B cell (primary cell): ENCODE measurements around the gene GPR37L1. TPM values are rescaled to one million over a fixed set of nuclear protein-coding genes. Genes with fewer than 3 reads are reported as not detected.

Source experiments
- ATAC-seq: fragments of 200-7000 bp; cut with Tn5 transposase; one replicate; pipeline ENCODE4 v1.10.0; 2021; ENCODE audit warnings: low read depth, mild to moderate bottlenecking, moderate number of reproducible peaks, moderate library complexity
- CTCF ChIA-PET: fragments of 350-600 bp; sonication (Branson Sonifier 250); formaldehyde crosslinking; loops from one replicate; lab custom pipeline; 2021; ENCODE audit warnings: antibody characterized with exemption, inconsistent platforms; lab: Charles Lee
- POLR2A ChIA-PET: fragments of 350-600 bp; sonication (Branson Sonifier 250); formaldehyde crosslinking; loops from one replicate; lab custom pipeline; 2021; ENCODE audit warnings: antibody characterized with exemption; lab: Charles Lee
- DNase-seq: peaks from one replicate; pipeline ENCODE4 v3.0.0; 2013
- H2AFZ ChIP-seq: 2 replicates; pipeline ENCODE4 v1.6.1; 2012; ENCODE audit warnings: mild to moderate bottlenecking, low read depth, low read length; ENCODE audit not compliant: insufficient read depth, poor library complexity, severe bottlenecking
- H3K27ac ChIP-seq, 2 donors: 1 replicate in 1 of 2; 2 replicates in 1 of 2; pipeline ENCODE4 v1.5.1; 2012 to 2013; ENCODE audit warnings: low read length in 2 of 2, mild to moderate bottlenecking in 2 of 2, moderate library complexity in 1 of 2
- H3K27me3 ChIP-seq, 4 experiments: fragments of 200-600 bp in 1 of 4; sonication (generic) in 1 of 4; replicated peaks in 1 of 4; 1 replicate in 2 of 4; 2 replicates in 2 of 4; pipeline versions ENCODE4 v1.6.1 to v1.7.0; 2013 to 2016; ENCODE audit warnings: low read length in 3 of 4, mild to moderate bottlenecking in 2 of 4, mixed read lengths in 1 of 4, moderate library complexity in 1 of 4; ENCODE audit not compliant: insufficient read depth in 4 of 4, control insufficient read depth in 3 of 4; ENCODE audit errors: control extremely low read depth in 1 of 4
- H3K36me3 ChIP-seq, 2 experiments: replicated peaks in 1 of 2; 1 replicate in 1 of 2; 2 replicates in 1 of 2; pipeline versions ENCODE4 v1.6.1 to v1.7.1; 2013; ENCODE audit warnings: low read length in 1 of 2; ENCODE audit not compliant: insufficient read depth in 2 of 2, control insufficient read depth in 1 of 2; ENCODE audit errors: control extremely low read depth in 1 of 2, extremely low read depth in 1 of 2
- H3K4me1 ChIP-seq, 2 donors: fragments of 200-600 bp in 1 of 2; sonication (generic) in 1 of 2; 1 replicate in 1 of 2; 2 replicates in 1 of 2; pipeline versions ENCODE4 v1.5.1 to v1.6.1; 2013 to 2017; ENCODE audit warnings: low read length in 2 of 2; ENCODE audit not compliant: control insufficient read depth in 2 of 2, insufficient read depth in 2 of 2
- H3K4me2 ChIP-seq: replicated peaks from 2 replicates; pipeline ENCODE3; 2012; ENCODE audit warnings: mild to moderate bottlenecking, low read depth, low read length; ENCODE audit not compliant: poor library complexity, severe bottlenecking
- H3K4me3 ChIP-seq, 5 experiments: fragments of 200-600 bp in 1 of 5; sonication (generic) in 1 of 5; 1 replicate in 3 of 5; 2 replicates in 2 of 5; pipeline versions ENCODE4 v1.5.1 to v1.7.0; 2011 to 2016; ENCODE audit warnings: low read length in 4 of 5, mild to moderate bottlenecking in 4 of 5, low read depth in 2 of 5, control low read depth in 1 of 5, moderate library complexity in 1 of 5; ENCODE audit not compliant: insufficient read depth in 1 of 5; ENCODE audit errors: control extremely low read depth in 1 of 5, extremely low read depth in 1 of 5
- H3K79me2 ChIP-seq: fragments of 200-600 bp; sonication (generic); one replicate; pipeline ENCODE4 v1.6.0; 2016; ENCODE audit warnings: low read length; ENCODE audit not compliant: control insufficient read depth, insufficient read depth
- H3K9ac ChIP-seq: fragments of 200-600 bp; sonication (generic); 2 replicates; pipeline ENCODE4 v1.6.1; 2017; ENCODE audit warnings: mild to moderate bottlenecking, low read length, moderate library complexity
- H3K9me3 ChIP-seq, 3 donors: one replicate each; pipeline versions ENCODE4 v1.6.1 to v1.7.1; 2013; ENCODE audit warnings: low read length in 2 of 3; ENCODE audit not compliant: control insufficient read depth in 2 of 3, insufficient read depth in 1 of 3; ENCODE audit errors: control extremely low read depth in 1 of 3
- H4K20me1 ChIP-seq: 2 replicates; pipeline ENCODE4 v1.6.0; 2012; ENCODE audit warnings: mild to moderate bottlenecking, low read length; ENCODE audit not compliant: insufficient read depth, control insufficient read depth, poor library complexity, severe bottlenecking
- H3K27ac Mint-ChIP-seq: one replicate; pipeline ENCODE4 v1.8.0; 2021; ENCODE audit warnings: mixed read lengths
- H3K27me3 Mint-ChIP-seq: one replicate; pipeline ENCODE4 v1.8.0; 2021; ENCODE audit warnings: mixed read lengths
- H3K4me1 Mint-ChIP-seq: one replicate; pipeline ENCODE4 v1.8.0; 2021; ENCODE audit warnings: mixed read lengths
- H3K4me3 Mint-ChIP-seq: one replicate; pipeline ENCODE4 v1.8.0; 2021; ENCODE audit warnings: mixed read lengths
- H3K9me3 Mint-ChIP-seq: one replicate; pipeline ENCODE4 v1.8.0; 2022; ENCODE audit warnings: mixed read lengths; ENCODE audit not compliant: insufficient read depth
- EZH2 ChIP-seq: IDR thresholded peaks from 2 replicates; pipeline ENCODE4 v1.6.1; 2012; ENCODE audit warnings: borderline replicate concordance, low read depth, mild to moderate bottlenecking, moderate library complexity, low read length; ENCODE audit not compliant: insufficient read depth, poor library complexity, severe bottlenecking
- WGBS: methylation state at CpG from one replicate; pipeline ENCODE4 v1.1.5; 2013; ENCODE audit warnings: missing lambda C conversion rate; ENCODE audit not compliant: insufficient coverage; 5-methylcytosine and 5-hydroxymethylcytosine counted together
- intact Hi-C: fragments of 100-400 bp; cut with micrococcal nuclease; formaldehyde crosslinking; loops from one replicate; pipeline ENCODE4 v1.10.0; 2022
- polyA plus RNA-seq: library from polyadenylated mRNA; depleted of rRNA; stranded (reverse); fragments of >200 nt; gene quantifications from 2 replicates; pipeline ENCODE4 v1.2.3, GENCODE V29; 2012
- total RNA-seq, 2 donors: library from RNA; stranded (reverse); fragments of 120-200 nt in 1 of 2; gene quantifications; 1 replicate in 1 of 2; 2 replicates in 1 of 2; pipeline versions ENCODE4 v1.2.3 to v1.2.4, GENCODE V29; 2013 to 2022
- TF ChIP-seq, protein P1 (sequence below): fragments of 200-600 bp; IDR thresholded peaks from one replicate; pipeline ENCODE4 v1.8.0; 2022; ENCODE audit warnings: antibody characterized with exemption, mild to moderate bottlenecking

GPR37L1 gene
- total and polyA plus RNA-seq, 2 donors (not counting 1 experiment from before 2014, with no cell fraction given): not detected

DNA sequence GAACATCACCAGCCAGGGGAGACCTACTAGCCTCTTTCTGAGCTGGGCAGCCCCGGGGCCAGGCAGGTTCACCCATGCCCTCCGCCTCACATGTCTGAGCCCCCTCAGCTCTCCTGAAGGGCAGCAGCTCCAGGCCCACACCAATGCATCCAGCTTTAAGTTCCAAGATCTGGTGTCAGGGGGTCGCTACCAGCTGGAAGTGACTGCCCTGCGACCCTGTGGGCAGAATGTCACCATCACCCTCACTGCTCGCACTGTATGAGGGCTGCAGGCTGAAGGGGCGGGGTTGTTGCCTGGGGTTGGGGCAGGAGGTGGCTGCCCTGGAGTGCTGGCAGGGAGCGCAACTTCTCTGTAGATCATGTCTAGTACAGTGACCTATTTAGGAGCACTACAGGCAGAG lies 46.1 kb downstream of the GPR37L1 start:
- Histone ChIP-seq H3K27me3 (no peaks in the 10 kb centered on the region), H2AFZ (no peak overlapping the region), H3K27ac (no peak overlapping the region), H3K4me1 (peaks cover 21 to 28% of the 10 kb centered on the region in 2 donors), H4K20me1 (no peaks in the 10 kb centered on the region), H3K36me3 (no peaks in the 10 kb centered on the region), H3K4me3 (no peak overlapping the region), H3K9me3 (no peaks in the 10 kb centered on the region), H3K79me2 (peaks cover 12% of the 10 kb centered on the region), H3K9ac (no peak overlapping the region), H3K4me2 (no peak overlapping the region)
- ATAC-seq: no peak
- no peak for DNase-seq
- no peak overlapping the region for H3K4me3 Mint-ChIP-seq
- H3K9me3 Mint-ChIP-seq: no peaks in the 10 kb centered on the region
- intact Hi-C loops: loop anchor here (10.0 kb wide), 3 partner anchors 184 to 796 kb away; partner anchors contain the start of genes CYB5R1 and RNPEP
- ChIA-PET CTCF (no interaction called here), POLR2A (no interaction called here)
- H3K27me3 Mint-ChIP-seq: peaks cover 6% of the 10 kb centered on the region
- 100% methylated on average over 6 of the region's 7 CpGs for WGBS
- TF ChIP-seq, protein P1, sequence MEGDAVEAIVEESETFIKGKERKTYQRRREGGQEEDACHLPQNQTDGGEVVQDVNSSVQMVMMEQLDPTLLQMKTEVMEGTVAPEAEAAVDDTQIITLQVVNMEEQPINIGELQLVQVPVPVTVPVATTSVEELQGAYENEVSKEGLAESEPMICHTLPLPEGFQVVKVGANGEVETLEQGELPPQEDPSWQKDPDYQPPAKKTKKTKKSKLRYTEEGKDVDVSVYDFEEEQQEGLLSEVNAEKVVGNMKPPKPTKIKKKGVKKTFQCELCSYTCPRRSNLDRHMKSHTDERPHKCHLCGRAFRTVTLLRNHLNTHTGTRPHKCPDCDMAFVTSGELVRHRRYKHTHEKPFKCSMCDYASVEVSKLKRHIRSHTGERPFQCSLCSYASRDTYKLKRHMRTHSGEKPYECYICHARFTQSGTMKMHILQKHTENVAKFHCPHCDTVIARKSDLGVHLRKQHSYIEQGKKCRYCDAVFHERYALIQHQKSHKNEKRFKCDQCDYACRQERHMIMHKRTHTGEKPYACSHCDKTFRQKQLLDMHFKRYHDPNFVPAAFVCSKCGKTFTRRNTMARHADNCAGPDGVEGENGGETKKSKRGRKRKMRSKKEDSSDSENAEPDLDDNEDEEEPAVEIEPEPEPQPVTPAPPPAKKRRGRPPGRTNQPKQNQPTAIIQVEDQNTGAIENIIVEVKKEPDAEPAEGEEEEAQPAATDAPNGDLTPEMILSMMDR: no peak
- TF ChIP-seq EZH2: no peak
- no peak overlapping the region for H3K27ac Mint-ChIP-seq
- H3K4me1 Mint-ChIP-seq: peaks cover 27% of the 10 kb centered on the region

DNA sequence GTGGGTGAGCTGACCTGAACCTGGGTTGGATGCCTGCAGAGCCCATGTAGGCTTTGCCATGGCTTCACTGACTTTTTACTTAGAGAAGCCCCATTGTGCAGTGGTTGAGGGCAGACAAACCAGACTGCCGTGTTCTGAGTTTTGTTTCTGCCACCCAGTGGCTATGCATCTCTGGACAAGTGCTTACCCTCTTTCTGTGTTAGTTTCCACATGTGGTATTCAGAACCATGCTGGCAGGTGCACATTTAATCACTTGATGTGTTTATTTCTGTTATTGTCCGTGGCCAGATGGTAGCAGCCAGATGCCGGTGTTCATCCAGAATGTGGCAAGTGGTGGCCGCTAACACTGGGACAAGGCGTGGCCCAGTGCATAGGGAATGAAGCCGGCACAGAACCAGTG lies 48.0 kb downstream of the GPR37L1 start:
- ChIA-PET CTCF (interaction anchor here (1.1 to 2.5 kb wide), 2 partner anchors 10 to 14 kb away, joined by 4 to 7 read pairs; partner anchors contain the start of gene PTPN7), POLR2A (no interaction called here)
- peaks cover 8% of the 10 kb centered on the region for H3K79me2 ChIP-seq
- Mint-ChIP-seq H3K27ac (no peak overlapping the region), H3K4me1 (peaks cover 11% of the 10 kb centered on the region), H3K9me3 (no peaks in the 10 kb centered on the region), H3K4me3 (no peak overlapping the region), H3K27me3 (peaks cover 6% of the 10 kb centered on the region)
- H2AFZ ChIP-seq: no peak overlapping the region
- no peak for DNase-seq
- intact Hi-C loops: no loop called here
- H3K9me3 ChIP-seq: no peaks in the 10 kb centered on the region
- peaks cover 3 to 9% of the 10 kb centered on the region in 2 donors for H3K4me1 ChIP-seq
- no peak for TF ChIP-seq EZH2
- TF ChIP-seq, protein P1: no peak
- H3K36me3 ChIP-seq: no peaks in the 10 kb centered on the region
- WGBS: 82% methylated on average over 5 of the region's 6 CpGs
- no peak overlapping the region for H3K4me3 ChIP-seq
- ATAC-seq: no peak
- H3K9ac ChIP-seq: no peak overlapping the region
- H4K20me1 ChIP-seq: no peaks in the 10 kb centered on the region
- H3K27ac ChIP-seq: no peak overlapping the region
- no peaks in the 10 kb centered on the region for H3K27me3 ChIP-seq
- no peak overlapping the region for H3K4me2 ChIP-seq
